SK-N-SH (cell line): ENCODE measurements around the gene HEPH. TPM values are rescaled to one million over a fixed set of nuclear protein-coding genes. Genes with fewer than 3 reads are reported as not detected.

Experiments used
- CTCF ChIA-PET: fragments of 300-600, 350-600 bp; formaldehyde crosslinking; extraction: SDS; loops from one replicate; lab custom pipeline; 2021; lab: Yijun Ruan, JAX
- POLR2A ChIA-PET: fragments of 350-600 bp; sonication (Branson Sonifier 250); formaldehyde crosslinking; extraction: SDS; loops from one replicate; lab custom pipeline; 2020; ENCODE audit warnings: antibody characterized with exemption, inconsistent platforms; lab: Yijun Ruan, JAX
- DNase-seq: peaks from one replicate; pipeline ENCODE4 v3.0.0; 2012
- H2AFZ ChIP-seq: fragments of 200-600 bp; sonication (generic); 2 replicates; pipeline ENCODE4 v1.8.1; 2016; ENCODE audit warnings: antibody characterized with exemption, mild to moderate bottlenecking, low read depth
- H3F3A ChIP-seq: fragments of 200-600 bp; sonication (generic); replicated peaks from 2 replicates; pipeline ENCODE3; 2016; ENCODE audit warnings: antibody characterized with exemption, mild to moderate bottlenecking; ENCODE audit not compliant: insufficient read depth
- H3K27ac ChIP-seq, 2 experiments: fragments of 200-500 bp in 1 of 2; fragments of 200-600 bp in 1 of 2; sonication (Bioruptor generic) in 1 of 2; sonication (generic), shearing (Covaris generic) in 1 of 2; 2 replicates each; pipeline versions ENCODE4 v1.5.1 to v1.6.1; 2014 to 2016; ENCODE audit warnings: low read depth in 2 of 2, inconsistent platforms in 1 of 2, low read length in 1 of 2, mild to moderate bottlenecking in 1 of 2, mixed read lengths in 1 of 2
- H3K27me3 ChIP-seq: fragments of 200-600 bp; sonication (generic), shearing (Covaris generic); 2 replicates; pipeline ENCODE4 v1.6.1; 2016; ENCODE audit warnings: mixed run types; ENCODE audit not compliant: insufficient read depth
- H3K36me3 ChIP-seq, 2 experiments: fragments of 200-500 bp in 1 of 2; fragments of 200-600 bp in 1 of 2; sonication (Bioruptor generic) in 1 of 2; sonication (generic) in 1 of 2; replicated peaks in 1 of 2; 2 replicates each; pipeline versions ENCODE3 to v1.5.1; 2014 to 2016; ENCODE audit warnings: low read length in 1 of 2, mild to moderate bottlenecking in 1 of 2; ENCODE audit not compliant: insufficient read depth in 2 of 2, control insufficient read depth in 1 of 2
- H3K4me1 ChIP-seq, 2 experiments: fragments of 200-500 bp in 1 of 2; fragments of 200-600 bp in 1 of 2; sonication (Bioruptor generic) in 1 of 2; sonication (generic), shearing (Covaris generic) in 1 of 2; 2 replicates each; pipeline versions ENCODE4 v1.5.1 to v1.6.1; 2014 to 2016; ENCODE audit warnings: low read depth in 1 of 2, low read length in 1 of 2, mixed run types in 1 of 2; ENCODE audit not compliant: insufficient read depth in 2 of 2, control insufficient read depth in 1 of 2
- H3K4me2 ChIP-seq: fragments of 200-600 bp; sonication (generic), shearing (Covaris generic); 2 replicates; pipeline ENCODE4 v1.6.1; 2017; ENCODE audit warnings: mixed run types
- H3K4me3 ChIP-seq, 2 experiments: fragments of 200-500 bp in 1 of 2; fragments of 200-600 bp in 1 of 2; sonication (Bioruptor generic) in 1 of 2; sonication (generic), shearing (Covaris generic) in 1 of 2; 2 replicates each; pipeline versions ENCODE4 v1.5.1 to v1.8.1; 2014 to 2016; ENCODE audit warnings: low read depth in 2 of 2, inconsistent platforms in 1 of 2, low read length in 1 of 2, mild to moderate bottlenecking in 1 of 2, mixed read lengths in 1 of 2, moderate library complexity in 1 of 2
- H3K79me2 ChIP-seq: fragments of 200-600 bp; sonication (generic); 2 replicates; pipeline ENCODE4 v1.8.1; 2017; ENCODE audit warnings: mild to moderate bottlenecking; ENCODE audit not compliant: insufficient read depth
- H3K9ac ChIP-seq: fragments of 200-600 bp; sonication (generic); 2 replicates; pipeline ENCODE4 v1.6.1; 2017; ENCODE audit warnings: mixed run types
- H3K9me2 ChIP-seq: fragments of 200-600 bp; sonication (generic); 2 replicates; pipeline ENCODE4 v1.6.1; 2017; ENCODE audit warnings: mixed run types
- H3K9me3 ChIP-seq: fragments of 200-600 bp; sonication (generic); 2 replicates; pipeline ENCODE4 v1.6.1; 2017; ENCODE audit warnings: mixed run types, mild to moderate bottlenecking, moderate library complexity
- H4K20me1 ChIP-seq: fragments of 200-600 bp; sonication (generic); 2 replicates; pipeline ENCODE4 v1.6.1; 2017; ENCODE audit warnings: mild to moderate bottlenecking, mixed run types; ENCODE audit not compliant: insufficient read depth
- CHD2 ChIP-seq: fragments of 150-350 bp; IDR thresholded peaks from 2 replicates; pipeline ENCODE4 v1.6.1; 2018; ENCODE audit warnings: low read length; ENCODE audit not compliant: partially characterized antibody
- CTCF ChIP-seq: fragments of 200-600 bp; sonication (generic); IDR thresholded peaks from 2 replicates; pipeline ENCODE4 v1.6.1; 2017; ENCODE audit warnings: antibody characterized with exemption, mild to moderate bottlenecking, moderate library complexity
- ELF1 ChIP-seq: IDR thresholded peaks from 2 replicates; pipeline ENCODE4 v1.4.0; 2012
- EP300 ChIP-seq, 2 experiments: IDR thresholded peaks; 2 replicates each; pipeline versions ENCODE4 v1.4.0 to v1.6.1; 2012; ENCODE audit warnings: borderline replicate concordance in 1 of 2, low read depth in 1 of 2, low read length in 1 of 2
- FOSL2 ChIP-seq: IDR thresholded peaks from 2 replicates; pipeline ENCODE4 v1.4.0; 2012; ENCODE audit warnings: low read depth, mild to moderate bottlenecking, moderate library complexity, borderline replicate concordance
- FOXJ3 ChIP-seq: sonication (generic); formaldehyde crosslinking; IDR thresholded peaks from 2 replicates; pipeline ENCODE4 v1.5.1; 2020; ENCODE audit warnings: mild to moderate bottlenecking, missing genetic modification reagents
- FOXM1 ChIP-seq: IDR thresholded peaks from 2 replicates; pipeline ENCODE4 v1.4.0; 2012; ENCODE audit warnings: low read depth, mild to moderate bottlenecking
- IRF3 ChIP-seq: fragments of 150-350 bp; IDR thresholded peaks from 2 replicates; pipeline ENCODE4 v1.6.1; 2016; ENCODE audit warnings: mild to moderate bottlenecking, low read depth, low read length
- JUND ChIP-seq: IDR thresholded peaks from 2 replicates; pipeline ENCODE4 v1.4.0; 2012
- MAX ChIP-seq: IDR thresholded peaks from 2 replicates; pipeline ENCODE4 v1.4.0; 2012; ENCODE audit warnings: low read depth
- MEF2A ChIP-seq: IDR thresholded peaks from 2 replicates; pipeline ENCODE4 v1.4.0; 2012; ENCODE audit warnings: low read depth, borderline replicate concordance
- MXI1 ChIP-seq: IDR thresholded peaks from 2 replicates; pipeline ENCODE4 v1.6.1; 2012; ENCODE audit warnings: mild to moderate bottlenecking, low read depth, low read length, improper control_type of control experiment
- NFIC ChIP-seq: IDR thresholded peaks from 2 replicates; pipeline ENCODE4 v1.4.0; 2012; ENCODE audit warnings: borderline replicate concordance
- NRF1 ChIP-seq: IDR thresholded peaks from 2 replicates; pipeline ENCODE4 v1.6.1; 2012; ENCODE audit warnings: low read depth, mild to moderate bottlenecking, low read length
- PBX3 ChIP-seq: IDR thresholded peaks from 2 replicates; pipeline ENCODE4; 2012
- POLR2AphosphoS5 ChIP-seq: IDR thresholded peaks from 2 replicates; pipeline ENCODE4 v1.6.1; 2012; ENCODE audit warnings: low read depth, low read length
- RAD21 ChIP-seq: IDR thresholded peaks from 2 replicates; pipeline ENCODE4 v1.6.1; 2012; ENCODE audit warnings: mild to moderate bottlenecking, low read length
- RCOR1 ChIP-seq: fragments of 150-350 bp; IDR thresholded peaks from 2 replicates; pipeline ENCODE4 v1.6.1; 2017; ENCODE audit warnings: antibody characterized with exemption, low read length
- RFX5 ChIP-seq: IDR thresholded peaks from 2 replicates; pipeline ENCODE4 v1.6.1; 2012; ENCODE audit warnings: mild to moderate bottlenecking, improper control_type of control experiment, low read length
- SIN3A ChIP-seq: IDR thresholded peaks from 2 replicates; pipeline ENCODE4 v1.6.1; 2012; ENCODE audit warnings: low read depth, mild to moderate bottlenecking, low read length, moderate library complexity, borderline replicate concordance
- SMC3 ChIP-seq: IDR thresholded peaks from 2 replicates; pipeline ENCODE4 v1.6.1; 2012; ENCODE audit warnings: low read depth, low read length, improper control_type of control experiment
- TAF1 ChIP-seq: IDR thresholded peaks from 2 replicates; pipeline ENCODE4 v1.6.1; 2012; ENCODE audit warnings: low read depth, mild to moderate bottlenecking, low read length, moderate library complexity, borderline replicate concordance
- USF1 ChIP-seq: IDR thresholded peaks from 2 replicates; pipeline ENCODE4 v1.4.0; 2012; ENCODE audit warnings: low read depth, borderline replicate concordance
- YY1 ChIP-seq: IDR thresholded peaks from 2 replicates; pipeline ENCODE4 v1.4.0; 2012; ENCODE audit warnings: low read depth, mild to moderate bottlenecking
- WGBS: methylation state at CpG from one replicate; pipeline ENCODE4 v1.1.6; 2017; ENCODE audit warnings: low lambda C conversion rate; 5-methylcytosine and 5-hydroxymethylcytosine counted together
- polyA plus RNA-seq, 3 experiments: library from polyadenylated mRNA; depleted of rRNA; stranded (reverse); fragments of >200 nt; gene quantifications; 2 replicates each; pipeline ENCODE4 v1.2.3, GENCODE V29; 2012
- TF ChIP-seq, protein P1 (sequence below): fragments of 150-350 bp; IDR thresholded peaks from 2 replicates; pipeline ENCODE4 v1.6.1; 2017; ENCODE audit warnings: antibody characterized with exemption, low read length, low read depth, borderline replicate concordance

The HEPH gene
- polyA plus RNA-seq, 1 of the 3 experiments (the other 2 are of a cell fraction): 8.6 TPM

DNA sequence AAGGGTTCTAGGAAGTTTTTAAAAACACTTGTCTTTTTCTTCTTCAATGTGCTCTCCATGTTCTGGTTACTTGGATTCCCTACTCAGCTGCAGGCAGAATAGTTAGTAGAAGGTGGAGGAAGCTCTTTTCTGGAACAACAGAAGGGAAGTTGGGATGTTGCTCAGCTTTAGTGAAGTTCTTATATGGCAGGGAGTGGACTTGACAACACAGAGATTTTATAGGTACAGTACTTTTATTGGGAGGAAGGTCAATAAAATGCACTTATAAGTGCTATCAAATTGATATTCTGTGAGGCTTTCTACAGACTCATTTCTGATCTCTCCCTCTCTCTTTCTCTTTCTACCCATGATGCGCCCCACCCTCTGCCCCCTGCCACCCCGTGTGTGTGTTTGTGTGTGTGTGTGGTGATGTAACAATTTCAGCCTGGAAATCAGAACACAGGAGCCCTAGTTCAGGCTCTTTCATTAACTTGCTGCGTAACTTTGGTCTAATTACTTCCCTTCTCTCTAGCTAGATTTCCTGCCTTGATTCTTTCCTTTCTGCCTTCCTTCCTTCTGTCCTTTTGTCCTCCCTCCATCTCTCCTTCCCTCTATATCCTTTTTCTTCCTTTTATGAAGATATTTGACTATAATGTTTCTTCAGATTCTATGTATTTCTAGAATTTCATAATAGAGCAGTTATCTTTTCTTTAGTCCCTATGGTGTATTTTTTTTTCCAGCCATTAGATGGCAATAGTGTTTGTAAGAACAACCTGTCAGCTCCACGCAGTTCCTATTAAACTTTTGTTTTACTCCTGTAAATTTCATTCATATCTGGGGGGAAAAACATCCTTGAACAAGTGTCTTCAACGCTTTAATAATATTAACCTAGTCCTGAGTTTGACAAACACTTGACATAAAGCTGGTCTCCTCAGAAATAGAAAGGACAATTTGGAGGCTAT lies 37.1 kb downstream of the HEPH start:
- no peaks in the 10 kb centered on the region for H3K36me3 ChIP-seq
- no peaks in the 10 kb centered on the region for H3K9me2 ChIP-seq
- H4K20me1 ChIP-seq: no peaks in the 10 kb centered on the region
- no peak overlapping the region for H3K9ac ChIP-seq
- TF ChIP-seq JUND: no peak
- no peak for TF ChIP-seq EP300 (IDR thresholded peaks at IDR 0.05; ENCODE audit: borderline replicate concordance in 1 of 2, low read depth in 1 of 2, low read length in 1 of 2)
- no peak for TF ChIP-seq RCOR1
- no peak for TF ChIP-seq FOXM1
- TF ChIP-seq YY1: no peak
- TF ChIP-seq NFIC: no peak
- no peak for TF ChIP-seq MXI1
- no peak for TF ChIP-seq CHD2
- no peak for TF ChIP-seq MEF2A
- no peak for TF ChIP-seq TAF1
- TF ChIP-seq RFX5: no peak
- no peak for TF ChIP-seq ELF1
- TF ChIP-seq RAD21: peak; percentile 45
- TF ChIP-seq, protein P1, sequence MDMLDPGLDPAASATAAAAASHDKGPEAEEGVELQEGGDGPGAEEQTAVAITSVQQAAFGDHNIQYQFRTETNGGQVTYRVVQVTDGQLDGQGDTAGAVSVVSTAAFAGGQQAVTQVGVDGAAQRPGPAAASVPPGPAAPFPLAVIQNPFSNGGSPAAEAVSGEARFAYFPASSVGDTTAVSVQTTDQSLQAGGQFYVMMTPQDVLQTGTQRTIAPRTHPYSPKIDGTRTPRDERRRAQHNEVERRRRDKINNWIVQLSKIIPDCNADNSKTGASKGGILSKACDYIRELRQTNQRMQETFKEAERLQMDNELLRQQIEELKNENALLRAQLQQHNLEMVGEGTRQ: no peak
- no peak for TF ChIP-seq IRF3
- TF ChIP-seq PBX3: no peak
- no peak for TF ChIP-seq FOSL2
- TF ChIP-seq FOXJ3 (CRISPR knock-in tag): no peak
- TF ChIP-seq MAX: no peak
- TF ChIP-seq NRF1: no peak
- no peak for TF ChIP-seq SIN3A
- no peak for TF ChIP-seq USF1
- no peak for TF ChIP-seq POLR2AphosphoS5
- TF ChIP-seq SMC3: peak; percentile 31; the same call in 1 of the 2 replicates
- TF ChIP-seq CTCF: peak; percentile 66
- H3K4me3 ChIP-seq: no peak overlapping the region
- H3K27me3 ChIP-seq: no peaks in the 10 kb centered on the region
- whole genome bisulfite sequencing: 8% methylated on average over 5 of the region's 5 CpGs
- ChIA-PET POLR2A (no interaction called here), CTCF (interaction anchor here (1.2 to 2.7 kb wide), 4 partner anchors 12 to 601 kb away, joined by 3 to 13 read pairs (median 6); no protein-coding TSS in a partner anchor)
- no peak overlapping the region for H3K27ac ChIP-seq
- DNase-seq: no peak
- no peaks in the 10 kb centered on the region for H3K79me2 ChIP-seq
- no peaks in the 10 kb centered on the region for H3F3A ChIP-seq
- H3K4me2 ChIP-seq: 0 out of 2 replicates have a peak overlapping the region, but pooled peaks have one; percentile 37
- H3K9me3 ChIP-seq: no peaks in the 10 kb centered on the region
- H2AFZ ChIP-seq: no peak overlapping the region
- H3K4me1 ChIP-seq: no peaks in the 10 kb centered on the region
